HG02938 (cell line): ENCODE measurements around the gene ACTG1.

Experiments
- ATAC-seq: cut with Tn5 transposase; IDR thresholded peaks from one replicate; pipeline ENCODE4 v1.9.1; 2021; ENCODE audit warnings: mild to moderate bottlenecking, moderate library complexity; ENCODE audit not compliant: unreplicated experiment

Gene ACTG1

GRCh38 chr17:81545160-81545949 lies 32.8 kb upstream of the ACTG1 start:
- ATAC-seq: no peak

- ATAC-seq: no peak
Observed at GRCh38 chr17:81544281-81544974, 31.8 kb upstream of the ACTG1 start.

GRCh38 chr17:81543756-81544155 lies 31.2 kb upstream of the ACTG1 start:
- ATAC-seq: no peak

GRCh38 chr17:81543339-81543675 lies 30.7 kb upstream of the ACTG1 start:
- ATAC-seq: no peak

- ATAC-seq: no peak
Observed at GRCh38 chr17:81542431-81543338, 30.1 kb upstream of the ACTG1 start.

GRCh38 chr17:81541123-81541522 lies 28.5 kb upstream of the ACTG1 start:
- ATAC-seq: no peak

- ATAC-seq: no peak
Observed at GRCh38 chr17:81540676-81541027, 28.1 kb upstream of the ACTG1 start.

GRCh38 chr17:81539961-81540675 lies 27.5 kb upstream of the ACTG1 start:
- ATAC-seq: no peak

- no peak for ATAC-seq
Observed at GRCh38 chr17:81539571-81539900, 26.9 kb upstream of the ACTG1 start.

GRCh38 chr17:81538651-81539570 lies 26.3 kb upstream of the ACTG1 start:
- no peak for ATAC-seq

GRCh38 chr17:81537856-81538555 lies 25.4 kb upstream of the ACTG1 start:
- no peak for ATAC-seq

- ATAC-seq: no peak
Observed at GRCh38 chr17:81537343-81537855, 24.8 kb upstream of the ACTG1 start.

GRCh38 chr17:81536299-81537290 lies 24.0 kb upstream of the ACTG1 start:
- no peak for ATAC-seq

GRCh38 chr17:81535480-81536298 lies 23.1 kb upstream of the ACTG1 start:
- no peak for ATAC-seq

GRCh38 chr17:81535007-81535328 lies 22.4 kb upstream of the ACTG1 start:
- ATAC-seq: no peak

GRCh38 chr17:81534157-81535006 lies 21.8 kb upstream of the ACTG1 start:
- ATAC-seq: no peak
